ENCODE measurements around the gene SOX6.
"Not testable (repeated sequence)": the region's sequence is repeated elsewhere in the genome, so short reads cannot be mapped to it uniquely, and the experiment has no call there.

The SOX6 gene

DNA sequence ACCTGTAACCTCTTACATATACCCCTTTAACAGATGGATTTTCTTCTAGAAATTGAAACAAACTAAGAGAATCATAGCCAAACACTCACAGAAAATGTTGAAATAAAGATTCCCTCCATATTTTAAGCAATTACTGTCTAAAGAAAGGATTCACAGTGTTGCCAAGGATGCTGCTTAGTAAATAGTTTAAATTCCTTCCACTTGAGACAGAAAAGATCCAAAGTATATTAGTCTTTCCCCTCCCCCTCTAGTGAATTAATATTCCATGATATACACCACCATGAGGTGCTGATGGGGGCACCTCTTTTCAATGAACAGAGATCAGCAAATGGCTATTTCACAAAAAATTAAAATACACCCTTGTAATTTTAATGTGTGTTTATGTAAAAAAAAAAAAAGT lies 186.8 kb downstream of the SOX6 start:
- ATAC-seq (replicated peaks; ENCODE audit: extremely low read depth, poor library complexity, severe bottlenecking) (no peak), DNase-seq (ENCODE audit: low spot score in 2 of 2) (no peak)
- Mint-ChIP-seq H3K9me3 (no peaks in the 10 kb centered on the region), H3K27ac (ENCODE audit: low read depth) (no peak overlapping the region), H3K4me3 (no peak overlapping the region), H3K36me3 (ENCODE audit: insufficient read depth) (no peaks in the 10 kb centered on the region), H3K4me1 (no peaks in the 10 kb centered on the region), H3K27me3 (no peaks in the 10 kb centered on the region)

- no peak for ATAC-seq (replicated peaks; ENCODE audit: extremely low read depth, poor library complexity, severe bottlenecking)
- DNase-seq (ENCODE audit: low spot score in 2 of 2) = no peak
- no peak overlapping the region for H3K27ac Mint-ChIP-seq (ENCODE audit: low read depth)
- no peak overlapping the region for H3K4me3 Mint-ChIP-seq
- H3K9me3 Mint-ChIP-seq = no peaks in the 10 kb centered on the region
- H3K27me3 Mint-ChIP-seq = no peaks in the 10 kb centered on the region
- no peaks in the 10 kb centered on the region for H3K4me1 Mint-ChIP-seq
- no peaks in the 10 kb centered on the region for H3K36me3 Mint-ChIP-seq (ENCODE audit: insufficient read depth)
Measured at GRCh38 chr11:16167706-16168487, 188.4 kb downstream of the SOX6 start.

DNA sequence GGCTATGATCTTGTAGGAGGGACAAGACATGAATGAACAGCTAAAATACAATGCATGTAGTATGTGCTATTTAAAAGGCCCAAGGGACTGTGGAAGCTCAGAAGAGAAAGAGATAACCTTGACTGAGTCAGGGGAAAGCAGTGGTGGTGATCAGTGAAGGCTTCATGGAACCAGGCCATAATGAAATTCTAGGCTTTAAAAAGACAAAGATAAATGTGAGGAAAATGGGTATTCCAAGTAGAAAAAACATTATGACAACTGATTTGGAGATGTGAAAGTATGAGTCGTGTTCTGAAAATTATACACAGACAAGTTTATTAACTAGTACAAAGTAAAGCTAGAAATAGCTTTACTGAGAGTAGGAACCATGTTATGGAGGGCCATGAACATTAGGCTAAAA lies 189.8 kb downstream of the SOX6 start:
- H3K4me1 Mint-ChIP-seq = no peaks in the 10 kb centered on the region
- H3K36me3 Mint-ChIP-seq (ENCODE audit: insufficient read depth) = no peaks in the 10 kb centered on the region
- H3K27ac Mint-ChIP-seq (ENCODE audit: low read depth) = no peak overlapping the region
- H3K9me3 Mint-ChIP-seq = no peaks in the 10 kb centered on the region
- DNase-seq (ENCODE audit: low spot score in 2 of 2) (no peak), ATAC-seq (replicated peaks; ENCODE audit: extremely low read depth, poor library complexity, severe bottlenecking) (no peak)
- H3K4me3 Mint-ChIP-seq = no peak overlapping the region
- no peaks in the 10 kb centered on the region for H3K27me3 Mint-ChIP-seq

- Mint-ChIP-seq H3K27me3 (no peaks in the 10 kb centered on the region), H3K36me3 (ENCODE audit: insufficient read depth) (no peaks in the 10 kb centered on the region), H3K4me1 (no peaks in the 10 kb centered on the region), H3K4me3 (no peak overlapping the region), H3K9me3 (no peaks in the 10 kb centered on the region), H3K27ac (ENCODE audit: low read depth) (no peak overlapping the region)
- ATAC-seq (replicated peaks; ENCODE audit: extremely low read depth, poor library complexity, severe bottlenecking) (no peak), DNase-seq (ENCODE audit: low spot score in 2 of 2) (no peak)
Measured at GRCh38 chr11:16160146-16160545, 196.2 kb downstream of the SOX6 start.

DNA sequence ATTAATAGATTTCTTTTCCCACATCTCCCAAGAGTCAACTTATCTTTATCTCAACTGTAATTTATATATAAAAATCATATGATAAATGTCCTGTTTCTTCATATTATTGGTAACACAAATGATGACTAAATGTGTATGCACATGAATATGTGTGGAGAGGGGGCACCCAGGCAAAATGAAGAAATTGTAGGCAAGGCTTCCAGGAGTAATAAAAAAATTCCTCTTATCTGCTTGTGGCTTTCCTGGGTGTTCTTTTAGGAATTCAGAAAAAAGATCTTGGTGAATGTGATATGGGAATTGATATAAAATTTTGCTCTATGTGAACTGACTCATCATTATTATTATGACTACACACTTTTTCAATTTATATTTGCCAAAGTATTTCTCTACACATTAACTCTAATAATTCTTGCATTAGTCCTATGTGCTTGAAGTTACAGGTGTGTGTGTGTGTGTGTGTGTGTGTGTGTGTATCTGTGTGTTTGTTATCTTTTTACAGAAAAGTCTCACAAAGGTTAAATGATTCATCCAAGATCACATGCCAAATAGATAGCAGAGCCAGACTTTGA lies 197.8 kb downstream of the SOX6 start:
- no peak overlapping the region for H3K4me3 Mint-ChIP-seq
- ATAC-seq (replicated peaks; ENCODE audit: extremely low read depth, poor library complexity, severe bottlenecking) = no peak
- H3K36me3 Mint-ChIP-seq (ENCODE audit: insufficient read depth) = no peaks in the 10 kb centered on the region
- DNase-seq (ENCODE audit: low spot score in 2 of 2) = no peak
- no peak overlapping the region for H3K27ac Mint-ChIP-seq (ENCODE audit: low read depth)
- no peaks in the 10 kb centered on the region for H3K9me3 Mint-ChIP-seq
- H3K27me3 Mint-ChIP-seq = no peaks in the 10 kb centered on the region
- no peaks in the 10 kb centered on the region for H3K4me1 Mint-ChIP-seq

DNA sequence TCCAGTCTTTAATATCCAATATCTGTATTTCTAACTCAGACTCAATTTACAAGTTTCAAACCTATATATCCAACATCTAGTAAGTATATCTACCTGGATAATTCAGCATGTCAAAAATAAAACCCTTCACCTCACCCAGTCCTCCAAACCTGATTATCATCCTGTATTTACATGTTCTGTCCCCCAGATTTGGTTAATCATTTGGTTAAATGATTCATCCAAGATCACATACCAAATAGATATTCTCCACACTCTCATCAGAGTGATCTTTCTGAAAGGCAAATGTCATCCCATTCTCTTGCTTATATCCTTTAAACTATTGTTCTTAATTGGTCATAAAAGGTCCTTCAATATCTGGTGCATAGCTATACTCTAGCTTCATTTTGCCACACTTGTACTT lies 199.0 kb downstream of the SOX6 start:
- no peak for DNase-seq (ENCODE audit: low spot score in 2 of 2)
- Mint-ChIP-seq H3K4me1 (no peaks in the 10 kb centered on the region), H3K36me3 (ENCODE audit: insufficient read depth) (no peaks in the 10 kb centered on the region), H3K27me3 (no peaks in the 10 kb centered on the region), H3K27ac (ENCODE audit: low read depth) (no peak overlapping the region), H3K4me3 (no peak overlapping the region), H3K9me3 (no peaks in the 10 kb centered on the region)
- no peak for ATAC-seq (replicated peaks; ENCODE audit: extremely low read depth, poor library complexity, severe bottlenecking)

DNA sequence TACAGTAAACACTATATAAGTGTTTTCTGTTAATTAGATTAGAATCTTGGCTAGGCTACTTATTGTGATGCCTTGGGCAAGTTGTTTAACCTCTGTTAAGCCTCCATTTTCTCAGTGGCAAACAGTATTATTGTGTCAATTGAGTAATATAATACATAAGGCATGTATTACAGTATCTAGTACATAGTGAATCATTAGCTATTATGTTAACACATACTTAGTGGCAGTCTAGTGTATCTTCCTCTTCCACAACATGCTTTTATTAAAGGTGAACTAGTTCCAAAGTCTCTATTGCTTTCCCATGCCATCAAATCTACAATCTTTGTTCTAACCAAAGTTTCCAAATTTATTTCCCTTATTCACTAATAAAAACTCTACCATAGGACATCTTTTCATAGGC lies 200.9 kb downstream of the SOX6 start:
- Mint-ChIP-seq H3K4me1 (no peaks in the 10 kb centered on the region), H3K27ac (ENCODE audit: low read depth) (no peak overlapping the region), H3K36me3 (ENCODE audit: insufficient read depth) (no peaks in the 10 kb centered on the region), H3K9me3 (no peaks in the 10 kb centered on the region), H3K4me3 (no peak overlapping the region), H3K27me3 (no peaks in the 10 kb centered on the region)
- DNase-seq (ENCODE audit: low spot score in 2 of 2) (no peak), ATAC-seq (replicated peaks; ENCODE audit: extremely low read depth, poor library complexity, severe bottlenecking) (no peak)

GRCh38 chr11:16154715-16155396 lies 201.5 kb downstream of the SOX6 start:
- Mint-ChIP-seq H3K27me3 (no peaks in the 10 kb centered on the region), H3K4me1 (no peaks in the 10 kb centered on the region), H3K36me3 (ENCODE audit: insufficient read depth) (no peaks in the 10 kb centered on the region), H3K27ac (ENCODE audit: low read depth) (no peak overlapping the region), H3K9me3 (no peaks in the 10 kb centered on the region), H3K4me3 (no peak overlapping the region)
- DNase-seq (ENCODE audit: low spot score in 2 of 2) (no peak), ATAC-seq (replicated peaks; ENCODE audit: extremely low read depth, poor library complexity, severe bottlenecking) (no peak)

- DNase-seq (ENCODE audit: low spot score in 2 of 2) (no peak), ATAC-seq (replicated peaks; ENCODE audit: extremely low read depth, poor library complexity, severe bottlenecking) (no peak)
- no peaks in the 10 kb centered on the region for H3K4me1 Mint-ChIP-seq
- peaks cover 2% of the 10 kb centered on the region for H3K9me3 Mint-ChIP-seq
- no peak overlapping the region for H3K4me3 Mint-ChIP-seq
- H3K27ac Mint-ChIP-seq (ENCODE audit: low read depth) = no peak overlapping the region
- H3K36me3 Mint-ChIP-seq (ENCODE audit: insufficient read depth) = no peaks in the 10 kb centered on the region
- H3K27me3 Mint-ChIP-seq = no peaks in the 10 kb centered on the region
Measured at GRCh38 chr11:16153951-16154350, 202.4 kb downstream of the SOX6 start.

GRCh38 chr11:16151138-16151537 lies 205.2 kb downstream of the SOX6 start:
- no peaks in the 10 kb centered on the region for H3K27me3 Mint-ChIP-seq
- H3K4me3 Mint-ChIP-seq = no peak overlapping the region
- no peaks in the 10 kb centered on the region for H3K4me1 Mint-ChIP-seq
- H3K36me3 Mint-ChIP-seq (ENCODE audit: insufficient read depth) = no peaks in the 10 kb centered on the region
- H3K9me3 Mint-ChIP-seq = peaks cover 9% of the 10 kb centered on the region
- ATAC-seq (replicated peaks; ENCODE audit: extremely low read depth, poor library complexity, severe bottlenecking) = no peak
- DNase-seq (ENCODE audit: low spot score in 2 of 2) = no peak
- no peak overlapping the region for H3K27ac Mint-ChIP-seq (ENCODE audit: low read depth)

DNA sequence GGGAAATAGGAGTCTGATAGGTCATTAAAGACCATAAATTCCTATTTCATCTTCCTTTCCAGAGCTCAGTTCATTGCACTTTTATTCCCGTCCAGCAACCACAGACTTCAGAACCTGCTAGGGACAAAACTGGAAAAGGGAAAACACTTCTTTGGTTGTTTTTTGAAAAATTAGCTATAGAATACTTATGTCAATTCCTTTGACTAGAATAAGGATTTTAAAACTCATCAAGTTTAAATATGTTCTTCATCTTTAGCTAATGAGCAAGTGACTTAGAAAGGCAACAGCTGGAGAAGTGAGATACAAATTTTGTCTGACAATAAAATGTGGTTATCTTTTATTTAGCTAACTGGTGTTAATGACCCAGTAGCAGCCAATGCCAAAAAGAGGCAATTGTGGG lies 206.9 kb downstream of the SOX6 start:
- H3K4me3 Mint-ChIP-seq = no peak overlapping the region
- H3K27ac Mint-ChIP-seq (ENCODE audit: low read depth) = no peak overlapping the region
- no peaks in the 10 kb centered on the region for H3K36me3 Mint-ChIP-seq (ENCODE audit: insufficient read depth)
- ATAC-seq (replicated peaks; ENCODE audit: extremely low read depth, poor library complexity, severe bottlenecking) (no peak), DNase-seq (ENCODE audit: low spot score in 2 of 2) (no peak)
- no peaks in the 10 kb centered on the region for H3K4me1 Mint-ChIP-seq
- peaks cover 16% of the 10 kb centered on the region for H3K9me3 Mint-ChIP-seq
- no peaks in the 10 kb centered on the region for H3K27me3 Mint-ChIP-seq

- Mint-ChIP-seq H3K9me3 (peaks cover 24% of the 10 kb centered on the region), H3K36me3 (ENCODE audit: insufficient read depth) (no peaks in the 10 kb centered on the region), H3K4me1 (no peaks in the 10 kb centered on the region), H3K4me3 (no peak overlapping the region), H3K27ac (ENCODE audit: low read depth) (no peak overlapping the region), H3K27me3 (no peaks in the 10 kb centered on the region)
- no peak for DNase-seq (ENCODE audit: low spot score in 2 of 2)
- ATAC-seq (replicated peaks; ENCODE audit: extremely low read depth, poor library complexity, severe bottlenecking) = no peak
Measured at GRCh38 chr11:16148301-16148931, 207.9 kb downstream of the SOX6 start.

GRCh38 chr11:16146980-16147379 lies 209.4 kb downstream of the SOX6 start:
- ATAC-seq (replicated peaks; ENCODE audit: extremely low read depth, poor library complexity, severe bottlenecking); H3K27me3 Mint-ChIP-seq; H3K4me1 Mint-ChIP-seq; H3K27ac Mint-ChIP-seq (ENCODE audit: low read depth); DNase-seq (ENCODE audit: low spot score in 2 of 2); H3K36me3 Mint-ChIP-seq (ENCODE audit: insufficient read depth); H3K4me3 Mint-ChIP-seq: not testable (repeated sequence)
- peaks cover 33% of the 10 kb centered on the region for H3K9me3 Mint-ChIP-seq
